Transverse colon (tissue), 4 donors: Measurements from ENCODE around the gene KAZN. TPM values are rescaled to one million over a fixed set of nuclear protein-coding genes. Genes with fewer than 3 reads are reported as not detected.

Source experiments
- DNase-seq: peaks from one replicate; pipeline ENCODE4 v3.0.0-alpha.2; 2019
- H3K27ac ChIP-seq, 4 donors: fragments of 200-600 bp; sonication (generic); 2 replicates each; pipeline ENCODE4 v1.5.1; 2016 to 2018; ENCODE audit warnings: inconsistent platforms in 4 of 4
- H3K27me3 ChIP-seq: fragments of 200-600 bp; sonication (generic); 2 replicates; pipeline ENCODE4 v1.5.1; 2017; ENCODE audit warnings: inconsistent platforms
- H3K36me3 ChIP-seq, 4 donors: fragments of 200-600 bp; sonication (generic); 2 replicates each; pipeline ENCODE4 v1.5.1; 2017 to 2019; ENCODE audit warnings: inconsistent platforms in 4 of 4
- H3K4me1 ChIP-seq, 4 donors: fragments of 200-600 bp; sonication (generic); 2 replicates each; pipeline ENCODE4 v1.5.1; 2017 to 2020; ENCODE audit warnings: inconsistent platforms in 4 of 4
- H3K4me3 ChIP-seq, 4 donors: fragments of 200-600 bp; sonication (generic); 1 replicate in 1 of 4; 2 replicates in 3 of 4; pipeline versions ENCODE4 v1.5.1 to v1.6.1; 2017 to 2019; ENCODE audit warnings: inconsistent platforms in 4 of 4
- H3K9me3 ChIP-seq, 2 donors: fragments of 200-600 bp; sonication (generic); 2 replicates each; pipeline ENCODE4 v1.5.1; 2017 to 2019; ENCODE audit warnings: inconsistent platforms in 2 of 2
- EP300 ChIP-seq: sonication (generic); formaldehyde crosslinking; IDR thresholded peaks from one replicate; pipeline ENCODE4 v1.6.1; 2017; ENCODE audit warnings: antibody characterized with exemption, low read depth
- POLR2A ChIP-seq: fragments of 450-650 bp; IDR thresholded peaks from one replicate; pipeline ENCODE4 v1.6.1; 2016; ENCODE audit warnings: antibody characterized with exemption, mild to moderate bottlenecking, moderate library complexity
- POLR2AphosphoS5 ChIP-seq, 3 donors: sonication (generic); formaldehyde crosslinking; IDR thresholded peaks; one replicate each; pipeline ENCODE4 v1.6.1; 2016; ENCODE audit warnings: antibody characterized with exemption in 3 of 3
- WGBS, 2 donors: methylation state at CpG; one replicate each; pipeline ENCODE4 v1.1.5; 2018; ENCODE audit warnings: low coverage in 1 of 2; 5-methylcytosine and 5-hydroxymethylcytosine counted together
- in situ Hi-C, 4 donors: fragments of 200-750 bp; cut with MboI; loops; one replicate each; pipeline versions ENCODE4 v1.15.0 to v1.15.1; 2017; ENCODE audit warnings: low sequenced_read_pairs in 3 of 4, low pct_ligation_motif_present in 1 of 4, low pct_unique_long_range_greater_than_20kb in 1 of 4
- intact Hi-C: fragments of 100-400 bp; cut with DNase I; formaldehyde crosslinking; loops from one replicate; pipeline ENCODE4 v1.15.1; 2023; ENCODE audit warnings: low total_unique reads
- total RNA-seq, 4 donors: library from RNA; depleted of rRNA; stranded (reverse); fragments of >200 nt; gene quantifications; one replicate each; pipeline ENCODE4 v1.1.0, GENCODE V29; 2016
- TF ChIP-seq, protein P1 (sequence below), 5 experiments: fragments of 200-600 bp in 3 of 5; fragments of 450-650 bp in 2 of 5; sonication (generic) in 3 of 5; IDR thresholded peaks; 1 replicate in 2 of 5; 2 replicates in 3 of 5; pipeline ENCODE4 v1.5.1; 2016 to 2017; ENCODE audit warnings: antibody characterized with exemption in 5 of 5, inconsistent platforms in 3 of 5, mild to moderate bottlenecking in 2 of 5, moderate library complexity in 1 of 5

The KAZN gene
- total RNA-seq, 4 donors from 2014 or later = 12.0 to 17.1 (median 16.2) TPM

GRCh38 chr1:15100880-15101760 is 502.6 kb downstream of the KAZN start:
- Histone ChIP-seq H3K4me3 (no peak overlapping the region), H3K27me3 (peaks cover 10% of the 10 kb centered on the region), H3K9me3 (peaks cover 0 to 8% of the 10 kb centered on the region in 2 donors), H3K27ac (no peak overlapping the region), H3K36me3 (no peaks in the 10 kb centered on the region), H3K4me1 (no peaks in the 10 kb centered on the region)
- in situ Hi-C loops (no loop called here), intact Hi-C loops (no loop called here)
- WGBS, 2 donors = 46 to 60% methylated on average over 3 to 21 of the region's 21 CpGs
- no peak for DNase-seq
- TF ChIP-seq, protein P1, sequence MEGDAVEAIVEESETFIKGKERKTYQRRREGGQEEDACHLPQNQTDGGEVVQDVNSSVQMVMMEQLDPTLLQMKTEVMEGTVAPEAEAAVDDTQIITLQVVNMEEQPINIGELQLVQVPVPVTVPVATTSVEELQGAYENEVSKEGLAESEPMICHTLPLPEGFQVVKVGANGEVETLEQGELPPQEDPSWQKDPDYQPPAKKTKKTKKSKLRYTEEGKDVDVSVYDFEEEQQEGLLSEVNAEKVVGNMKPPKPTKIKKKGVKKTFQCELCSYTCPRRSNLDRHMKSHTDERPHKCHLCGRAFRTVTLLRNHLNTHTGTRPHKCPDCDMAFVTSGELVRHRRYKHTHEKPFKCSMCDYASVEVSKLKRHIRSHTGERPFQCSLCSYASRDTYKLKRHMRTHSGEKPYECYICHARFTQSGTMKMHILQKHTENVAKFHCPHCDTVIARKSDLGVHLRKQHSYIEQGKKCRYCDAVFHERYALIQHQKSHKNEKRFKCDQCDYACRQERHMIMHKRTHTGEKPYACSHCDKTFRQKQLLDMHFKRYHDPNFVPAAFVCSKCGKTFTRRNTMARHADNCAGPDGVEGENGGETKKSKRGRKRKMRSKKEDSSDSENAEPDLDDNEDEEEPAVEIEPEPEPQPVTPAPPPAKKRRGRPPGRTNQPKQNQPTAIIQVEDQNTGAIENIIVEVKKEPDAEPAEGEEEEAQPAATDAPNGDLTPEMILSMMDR (IDR thresholded peaks at IDR 0.05) = no peak
- TF ChIP-seq EP300 = no peak
- TF ChIP-seq POLR2AphosphoS5 (IDR thresholded peaks at IDR 0.05) = no peak
- TF ChIP-seq POLR2A = no peak

GRCh38 chr1:15101801-15102200 is 503.3 kb downstream of the KAZN start:
- in situ Hi-C loops = no loop called here
- no peak overlapping the region for H3K4me3 ChIP-seq
- TF ChIP-seq, protein P1 (IDR thresholded peaks at IDR 0.05) = no peak
- TF ChIP-seq POLR2A = no peak
- TF ChIP-seq POLR2AphosphoS5 (IDR thresholded peaks at IDR 0.05) = no peak
- TF ChIP-seq EP300 = no peak
- WGBS, 2 donors = 75 to 83% methylated on average over 2 to 4 of the region's 4 CpGs
- H3K27ac ChIP-seq = no peak overlapping the region
- H3K4me1 ChIP-seq = no peaks in the 10 kb centered on the region
- H3K36me3 ChIP-seq = no peaks in the 10 kb centered on the region
- DNase-seq = no peak
- peaks cover 0 to 8% of the 10 kb centered on the region in 2 donors for H3K9me3 ChIP-seq
- H3K27me3 ChIP-seq = peaks cover 10% of the 10 kb centered on the region
- intact Hi-C loops = no loop called here

DNA sequence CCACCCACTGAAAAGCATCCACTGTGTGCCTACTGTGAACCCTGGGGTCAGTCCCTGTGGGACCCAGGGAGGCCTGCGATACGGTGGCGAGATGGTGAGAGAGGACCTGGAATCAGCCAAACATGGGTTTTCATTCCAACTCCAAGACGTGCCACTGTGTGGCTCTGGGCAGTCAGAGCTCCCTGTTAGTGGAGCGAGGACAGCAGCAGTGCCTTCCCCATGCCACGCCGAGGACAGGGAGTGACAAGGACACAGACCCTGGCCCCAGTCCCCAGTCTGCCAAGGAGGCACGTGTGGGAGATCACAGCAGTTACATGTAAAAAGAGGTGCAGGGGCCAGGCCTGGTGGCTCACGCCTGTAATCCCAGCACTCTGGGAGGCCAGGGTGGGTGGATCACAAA is 504.2 kb downstream of the KAZN start:
- WGBS, 2 donors = 89% methylated on average over 9 of the region's 9 CpGs; no CpG with 5 or more reads in 1 of the 2 donors

DNA sequence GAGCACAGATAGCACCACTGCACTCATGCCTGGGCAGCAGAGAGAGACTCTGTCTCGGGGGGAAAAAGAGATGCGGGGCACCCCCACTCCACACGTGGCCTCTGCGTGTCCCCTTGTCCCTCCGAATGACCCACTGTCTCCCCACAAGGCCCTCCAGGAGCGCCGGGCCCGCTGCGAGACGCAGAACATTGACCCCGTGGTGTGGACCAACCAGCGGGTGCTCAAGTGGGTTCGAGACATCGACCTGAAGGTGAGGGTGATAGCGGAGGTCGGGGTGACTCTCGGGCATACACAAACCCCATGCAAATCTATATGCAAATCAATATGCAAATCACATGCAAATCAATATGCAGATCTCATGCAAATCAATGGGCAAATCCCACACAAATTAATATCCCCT is 504.7 kb downstream of the KAZN start:
- Histone ChIP-seq H3K36me3 (no peaks in the 10 kb centered on the region), H3K4me3 (no peak overlapping the region), H3K27ac (no peak overlapping the region), H3K9me3 (peaks cover 0 to 8% of the 10 kb centered on the region in 2 donors), H3K4me1 (no peaks in the 10 kb centered on the region), H3K27me3 (peaks cover 10% of the 10 kb centered on the region)
- no peak for DNase-seq
- 95% methylated on average over 17 of the region's 17 CpGs; no CpG with 5 or more reads in 1 of the 2 donors for WGBS, 2 donors
- intact Hi-C loops (no loop called here), in situ Hi-C loops (no loop called here)
- TF ChIP-seq POLR2A (no peak), EP300 (no peak), POLR2AphosphoS5 (IDR thresholded peaks at IDR 0.05) (no peak)
- TF ChIP-seq, protein P1 (IDR thresholded peaks at IDR 0.05) = no peak

More for the DNA sequence above, 504.2 kb downstream of the KAZN start:
- Histone ChIP-seq H3K36me3 (no peaks in the 10 kb centered on the region), H3K4me1 (no peaks in the 10 kb centered on the region), H3K27ac (no peak overlapping the region), H3K4me3 (no peak overlapping the region), H3K9me3 (peaks cover 0 to 8% of the 10 kb centered on the region in 2 donors), H3K27me3 (peaks cover 10% of the 10 kb centered on the region)
- in situ Hi-C loops = no loop called here
- intact Hi-C loops = no loop called here
- TF ChIP-seq EP300 = no peak
- TF ChIP-seq, protein P1 (IDR thresholded peaks at IDR 0.05) = no peak
- no peak for TF ChIP-seq POLR2A
- TF ChIP-seq POLR2AphosphoS5 (IDR thresholded peaks at IDR 0.05) = no peak
- no peak for DNase-seq
